K562 (cell line): ENCODE data around the gene HPD. TPM values are rescaled to one million over a fixed set of nuclear protein-coding genes. Genes with fewer than 3 reads are reported as not detected.
A peak's percentile ranks its signal among the peaks of the same experiment; 100 is the strongest.

ENCODE experiments used
- AFF4 ChIP-seq: sonication (generic); formaldehyde crosslinking; IDR thresholded peaks from 2 replicates; pipeline ENCODE4 v1.8.0; 2023; ENCODE audit warnings: mild to moderate bottlenecking, missing genetic modification reagents
- CBX8 ChIP-seq: fragments of 200-600 bp; sonication (generic); IDR thresholded peaks from 2 replicates; pipeline ENCODE4 v1.6.1; 2012; ENCODE audit warnings: borderline replicate concordance, mixed run types, low read depth, mild to moderate bottlenecking, moderate library complexity, mixed read lengths, low read length, control low read depth, inconsistent platforms; ENCODE audit not compliant: poor library complexity, severe bottlenecking; ENCODE audit errors: extremely low read depth
- COPS2 ChIP-seq: fragments of 450-650 bp; conservative IDR thresholded peaks from 2 replicates; pipeline ENCODE4 v1.6.1; 2016; ENCODE audit warnings: mild to moderate bottlenecking, moderate library complexity
- FOXJ2 ChIP-seq: fragments of 200-800 bp; sonication (Bioruptor generic); IDR thresholded peaks from 2 replicates; pipeline ENCODE4 v1.6.1; 2016; ENCODE audit warnings: missing genetic modification characterization, missing compliant biosample characterization
- FOXK1 ChIP-seq: sonication (generic); formaldehyde crosslinking; IDR thresholded peaks from 2 replicates; pipeline ENCODE4 v1.8.0; 2022; ENCODE audit warnings: missing genetic modification reagents, mild to moderate bottlenecking, borderline replicate concordance
- HDGF ChIP-seq: fragments of 450-650 bp; IDR thresholded peaks from 2 replicates; pipeline ENCODE4 v1.6.1; 2016
- NRF1 ChIP-seq, 2 experiments: fragments of 450-650 bp; IDR thresholded peaks in 1 of 2; conservative IDR thresholded peaks in 1 of 2; 2 replicates each; pipeline ENCODE4 v1.6.1; 2014; ENCODE audit warnings: mild to moderate bottlenecking in 2 of 2
- PBX2 ChIP-seq, 2 experiments: IDR thresholded peaks in 1 of 2; conservative IDR thresholded peaks in 1 of 2; 2 replicates each; pipeline ENCODE4 v1.6.1; 2016; ENCODE audit warnings: low read depth in 2 of 2, mild to moderate bottlenecking in 1 of 2, missing compliant biosample characterization in 1 of 2, missing genetic modification characterization in 1 of 2, moderate library complexity in 1 of 2
- SNRNP70 ChIP-seq: fragments of 200-400 bp; formaldehyde crosslinking; optimal IDR thresholded peaks from 2 replicates; pipeline ENCODE3; 2017; ENCODE audit warnings: low read depth, low read length
- XRCC4 ChIP-seq: IDR thresholded peaks from one replicate; pipeline ENCODE4 v1.6.1; 2011; ENCODE audit not compliant: insufficient read depth, insufficient read length; ENCODE audit errors: extremely low read depth
- ZFPM2 ChIP-seq: fragments of 250-450 bp; sonication (Bioruptor Pico); IDR thresholded peaks from 2 replicates; pipeline ENCODE4 v1.5.1; 2022; ENCODE audit warnings: mild to moderate bottlenecking
- polyA plus RNA-seq, 8 experiments: library from polyadenylated mRNA; depleted of rRNA in 4 of 8; stranded (reverse) in 5 of 8; unstranded in 3 of 8; fragments of >200 nt; fragmentation: Nextera tagmentation in 2 of 8; fragmentation: Illumina TruSeq in 1 of 8; extraction: Ambion mirVana in 2 of 8; extraction: Trizol in 1 of 8; gene quantifications; 2 replicates each; pipeline versions ENCODE4 v1.2.1 to v1.2.3, GENCODE V29; 2011 to 2014; ENCODE audit warnings: inconsistent platforms in 1 of 8, missing spikeins in 1 of 8
- total RNA-seq, 7 experiments: library from RNA; depleted of rRNA in 6 of 7; stranded (reverse); fragments of >200 nt in 6 of 7; fragmentation: Illumina TruSeq in 2 of 7; extraction: Trizol in 2 of 7; gene quantifications; 2 replicates each; pipeline versions ENCODE4 v1.2.1 to v1.2.3, GENCODE V29; 2011 to 2021; ENCODE audit warnings: low replicate concordance in 1 of 7
- TF ChIP-seq, protein P1 (sequence below), 3 experiments: fragments of 200-800 bp in 1 of 3; fragments of 250-450 bp in 1 of 3; fragments of 450-650 bp in 1 of 3; sonication (Bioruptor Pico) in 1 of 3; sonication (Bioruptor generic) in 1 of 3; formaldehyde crosslinking in 1 of 3; IDR thresholded peaks; 2 replicates each; pipeline versions ENCODE4 v1.6.1 to v1.8.0; 2016 to 2022; ENCODE audit warnings: mild to moderate bottlenecking in 2 of 3, missing genetic modification characterization in 2 of 3, missing compliant biosample characterization in 1 of 3, moderate library complexity in 1 of 3
- TF ChIP-seq, protein P2 (sequence below), 2 experiments: fragments of 450-650 bp in 1 of 2; sonication (generic) in 1 of 2; formaldehyde crosslinking in 1 of 2; IDR thresholded peaks in 1 of 2; conservative IDR thresholded peaks in 1 of 2; 2 replicates each; pipeline versions ENCODE4 v1.6.1 to v1.8.1; 2016 to 2023; ENCODE audit warnings: mild to moderate bottlenecking in 2 of 2, moderate library complexity in 2 of 2, inconsistent platforms in 1 of 2, missing genetic modification reagents in 1 of 2

The HPD gene
- total and polyA plus RNA-seq, 9 of the 15 experiments (the other 6 are each of a cell fraction or from before 2014, with no cell fraction given) = 0.06 to 0.29 (median 0.07) TPM; not detected in 4

GRCh38 chr12:121811434-121812319, 47.0 kb downstream of the HPD start (continued):
- TF ChIP-seq, protein P1, sequence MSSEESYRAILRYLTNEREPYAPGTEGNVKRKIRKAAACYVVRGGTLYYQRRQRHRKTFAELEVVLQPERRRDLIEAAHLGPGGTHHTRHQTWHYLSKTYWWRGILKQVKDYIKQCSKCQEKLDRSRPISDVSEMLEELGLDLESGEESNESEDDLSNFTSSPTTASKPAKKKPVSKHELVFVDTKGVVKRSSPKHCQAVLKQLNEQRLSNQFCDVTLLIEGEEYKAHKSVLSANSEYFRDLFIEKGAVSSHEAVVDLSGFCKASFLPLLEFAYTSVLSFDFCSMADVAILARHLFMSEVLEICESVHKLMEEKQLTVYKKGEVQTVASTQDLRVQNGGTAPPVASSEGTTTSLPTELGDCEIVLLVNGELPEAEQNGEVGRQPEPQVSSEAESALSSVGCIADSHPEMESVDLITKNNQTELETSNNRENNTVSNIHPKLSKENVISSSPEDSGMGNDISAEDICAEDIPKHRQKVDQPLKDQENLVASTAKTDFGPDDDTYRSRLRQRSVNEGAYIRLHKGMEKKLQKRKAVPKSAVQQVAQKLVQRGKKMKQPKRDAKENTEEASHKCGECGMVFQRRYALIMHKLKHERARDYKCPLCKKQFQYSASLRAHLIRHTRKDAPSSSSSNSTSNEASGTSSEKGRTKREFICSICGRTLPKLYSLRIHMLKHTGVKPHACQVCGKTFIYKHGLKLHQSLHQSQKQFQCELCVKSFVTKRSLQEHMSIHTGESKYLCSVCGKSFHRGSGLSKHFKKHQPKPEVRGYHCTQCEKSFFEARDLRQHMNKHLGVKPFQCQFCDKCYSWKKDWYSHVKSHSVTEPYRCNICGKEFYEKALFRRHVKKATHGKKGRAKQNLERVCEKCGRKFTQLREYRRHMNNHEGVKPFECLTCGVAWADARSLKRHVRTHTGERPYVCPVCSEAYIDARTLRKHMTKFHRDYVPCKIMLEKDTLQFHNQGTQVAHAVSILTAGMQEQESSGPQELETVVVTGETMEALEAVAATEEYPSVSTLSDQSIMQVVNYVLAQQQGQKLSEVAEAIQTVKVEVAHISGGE (CRISPR knock-in tag; IDR thresholded peaks at IDR 0.05) = no peak
- TF ChIP-seq NRF1 (conservative IDR thresholded peaks at IDR 0.05 in 1 of 2, IDR thresholded peaks at IDR 0.05 in 1 of 2) (peak; percentile 51 to 63), XRCC4 (no peak), HDGF (no peak), FOXK1 (CRISPR knock-in tag) (no peak), CBX8 (no peak), ZFPM2 (no peak), PBX2 (CRISPR knock-in tag; IDR thresholded peaks at IDR 0.05; ENCODE audit: low read depth) (no peak), PBX2 (tag; conservative IDR thresholded peaks at IDR 0.05; ENCODE audit: low read depth) (no peak), SNRNP70 (no peak), COPS2 (no peak), FOXJ2 (no peak), AFF4 (CRISPR knock-in tag) (no peak)
- TF ChIP-seq, protein P2, sequence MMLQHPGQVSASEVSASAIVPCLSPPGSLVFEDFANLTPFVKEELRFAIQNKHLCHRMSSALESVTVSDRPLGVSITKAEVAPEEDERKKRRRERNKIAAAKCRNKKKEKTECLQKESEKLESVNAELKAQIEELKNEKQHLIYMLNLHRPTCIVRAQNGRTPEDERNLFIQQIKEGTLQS (IDR thresholded peaks at IDR 0.05) = no peak
- TF ChIP-seq, protein P2 (CRISPR knock-in tag; conservative IDR thresholded peaks at IDR 0.05) = no peak
